AG10803 (cell line): Measurements from ENCODE around the gene KAZALD1.

Source experiments
- DNase-seq: peaks from one replicate; pipeline ENCODE4 v3.0.0; 2010; ENCODE audit warnings: low read depth
- H3K4me3 ChIP-seq: 2 replicates; pipeline ENCODE4 v1.5.1; 2011; ENCODE audit warnings: mild to moderate bottlenecking, low read length, control low read depth
- CTCF ChIP-seq: conservative IDR thresholded peaks from 2 replicates; pipeline ENCODE4 v1.5.1; 2011; ENCODE audit warnings: mild to moderate bottlenecking, low read length, control low read depth, inconsistent platforms

Gene KAZALD1

GRCh38 chr10:101090597-101090996, 28.8 kb downstream of the KAZALD1 start:
- no peak overlapping the region for H3K4me3 ChIP-seq
- no peak for DNase-seq
- TF ChIP-seq CTCF, result no peak

DNA sequence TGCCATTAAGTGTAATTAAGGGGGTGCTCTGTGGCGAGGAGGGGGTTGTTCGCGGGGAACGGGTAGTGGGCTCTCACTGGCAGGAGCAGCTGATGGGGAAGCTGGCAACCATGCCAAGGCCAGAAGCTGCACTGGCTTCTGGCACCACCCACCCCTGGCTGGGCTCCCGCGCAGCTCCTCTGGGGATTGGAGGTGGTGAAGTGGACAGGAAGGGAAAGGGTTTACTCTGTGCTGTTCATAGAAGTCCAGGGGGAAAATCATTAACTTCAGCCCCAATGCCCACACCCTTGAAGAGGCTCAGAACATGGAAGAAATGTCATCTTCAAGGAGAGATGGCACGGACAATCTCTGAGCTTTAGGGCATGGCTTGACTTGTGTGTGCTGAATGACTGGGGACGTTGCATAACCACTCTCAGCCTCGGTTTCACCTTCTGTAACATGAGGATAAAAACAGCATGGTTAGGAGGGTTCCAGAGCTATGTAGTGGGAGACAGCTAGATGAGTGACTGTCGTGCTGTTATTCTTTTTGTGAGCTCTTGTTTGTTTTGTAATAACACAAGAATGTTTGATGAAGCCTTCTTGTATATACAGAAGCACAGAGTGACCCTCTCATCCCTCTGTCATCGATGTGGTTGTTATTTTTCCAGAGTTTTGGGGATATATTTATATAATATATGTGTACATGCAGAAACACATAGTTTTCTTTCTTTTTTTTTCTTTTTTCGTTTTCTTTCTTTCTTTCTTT, 29.9 kb downstream of the KAZALD1 start:
- H3K4me3 ChIP-seq, result no peak overlapping the region
- no peak for TF ChIP-seq CTCF
- DNase-seq, result no peak

- no peak for DNase-seq
- no peak for TF ChIP-seq CTCF
- no peak overlapping the region for H3K4me3 ChIP-seq
These were observed 31.1 kb downstream of the KAZALD1 start for GRCh38 chr10:101092881-101093354.

- H3K4me3 ChIP-seq, result no peak overlapping the region
- TF ChIP-seq CTCF, result no peak
- DNase-seq, result no peak
These were observed 32.5 kb downstream of the KAZALD1 start for GRCh38 chr10:101094121-101094879.

DNA sequence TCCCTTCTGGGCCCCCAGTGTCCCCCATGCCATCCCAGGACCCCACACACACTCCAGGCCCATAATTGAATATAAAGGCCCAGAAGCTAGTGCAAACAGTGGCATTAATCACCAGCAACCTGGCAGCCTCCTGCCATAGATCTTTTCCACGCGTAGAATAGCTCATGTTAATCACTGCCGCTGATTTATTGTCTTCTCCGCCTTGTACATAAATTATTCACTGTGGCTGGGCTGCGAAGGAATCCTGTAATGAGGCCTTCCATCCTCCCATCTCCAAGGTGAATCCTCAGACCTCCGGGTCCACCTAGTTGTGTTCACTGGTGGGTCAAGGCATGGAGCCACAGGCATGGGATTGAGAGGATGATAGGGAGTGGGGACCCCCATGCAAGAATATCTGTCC, 33.2 kb downstream of the KAZALD1 start:
- H3K4me3 ChIP-seq, result no peak overlapping the region
- DNase-seq, result no peak
- TF ChIP-seq CTCF, result no peak

- peak; percentile 49 for DNase-seq
- no peak overlapping the region for H3K4me3 ChIP-seq
- TF ChIP-seq CTCF, result peak; percentile 87
These were observed 33.9 kb downstream of the KAZALD1 start for GRCh38 chr10:101095550-101096213.
